CD4-positive, alpha-beta T cell treated with Interleukin-4 for 1 hour (primary cell): ENCODE measurements around the gene ABLIM2.
"Not testable (repeated sequence)": the region's sequence is repeated elsewhere in the genome, so short reads cannot be mapped to it uniquely, and the experiment has no call there.

ENCODE experiments used
- DNase-seq, 2 donors: peaks; one replicate each; pipeline ENCODE4 v3.0.0-alpha.2; 2020 to 2022

ABLIM2 gene

GRCh38 chr4:8155660-8156421 lies 2.8 kb downstream of the ABLIM2 start:
- no peak for DNase-seq

DNA sequence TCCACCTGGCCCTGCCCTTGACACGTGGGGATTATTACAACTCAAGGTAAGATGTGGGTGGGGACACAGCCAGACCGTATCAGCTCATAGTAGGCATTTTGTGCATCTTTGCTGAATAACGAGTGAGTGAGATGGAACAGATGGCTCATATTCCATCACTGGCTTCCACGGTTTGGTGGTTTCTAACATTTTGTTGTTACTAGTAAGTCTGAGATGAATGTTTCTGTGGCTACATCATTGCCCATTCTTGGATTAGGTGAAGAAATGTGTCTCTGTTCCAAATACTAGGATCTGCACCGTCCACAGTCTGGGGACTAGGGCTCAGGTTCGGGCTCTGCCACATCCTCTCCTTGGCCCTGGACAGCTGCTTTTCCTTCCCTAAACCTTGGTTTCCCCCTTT lies 3.6 kb downstream of the ABLIM2 start:
- no peak for DNase-seq

DNA sequence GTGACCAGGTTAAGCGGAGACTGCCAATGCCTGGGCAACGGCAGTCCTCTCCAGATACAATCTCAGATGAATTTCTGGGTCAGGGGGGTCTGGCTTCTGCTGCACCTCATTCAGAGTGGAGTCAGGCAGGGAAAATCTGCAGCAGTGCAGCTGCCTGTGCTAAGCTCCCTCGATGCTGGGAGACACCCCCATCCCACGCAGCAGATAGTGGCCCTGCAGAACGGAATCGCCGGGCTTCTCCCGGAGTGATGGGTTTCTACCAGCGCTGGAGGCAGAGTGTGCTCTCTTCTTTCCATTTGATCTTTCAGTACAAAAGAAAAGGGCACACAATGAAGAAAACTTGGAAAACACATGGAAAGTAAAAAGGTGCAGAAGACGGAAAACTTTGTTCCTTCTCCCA lies 5.2 kb downstream of the ABLIM2 start:
- DNase-seq, result no peak

- no peak for DNase-seq
These were observed 5.8 kb downstream of the ABLIM2 start for GRCh38 chr4:8152865-8153257.

DNA sequence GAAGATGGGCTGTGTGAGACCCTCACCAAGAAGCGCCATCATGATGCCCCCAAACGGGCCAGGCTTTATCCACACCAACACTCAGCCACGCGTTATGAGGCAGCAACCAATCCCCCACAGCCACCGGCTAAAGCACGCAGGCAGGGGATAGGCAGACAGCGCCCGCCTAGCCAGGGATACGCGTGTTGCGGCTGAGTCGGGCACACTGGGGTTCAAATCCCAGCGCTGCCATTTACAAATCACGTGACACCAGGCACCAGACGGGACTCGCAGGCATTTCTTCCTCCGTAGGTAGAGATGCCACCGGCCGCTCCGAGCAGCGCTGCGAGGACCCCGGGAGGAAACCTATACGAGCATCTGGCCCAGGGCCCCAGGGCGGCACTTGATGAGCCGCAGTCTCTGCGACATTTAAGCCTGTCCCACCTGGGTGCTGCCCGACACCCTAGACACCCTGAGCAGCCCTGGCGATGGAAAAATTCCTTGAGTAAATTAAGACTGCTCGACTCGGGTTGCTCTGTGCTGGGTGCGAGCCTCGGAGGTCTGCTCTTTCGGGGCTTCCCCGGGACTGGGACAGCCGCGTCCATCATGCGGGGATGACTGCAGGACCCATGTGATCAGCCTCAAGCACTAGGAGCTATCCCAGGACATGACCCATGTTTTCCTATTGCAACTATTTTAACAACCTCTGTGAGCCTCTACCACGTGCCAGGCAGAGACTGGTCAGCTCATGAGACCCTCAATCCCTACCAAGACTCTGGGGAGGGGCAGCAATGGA lies 6.3 kb downstream of the ABLIM2 start:
- DNase-seq, result no peak

DNA sequence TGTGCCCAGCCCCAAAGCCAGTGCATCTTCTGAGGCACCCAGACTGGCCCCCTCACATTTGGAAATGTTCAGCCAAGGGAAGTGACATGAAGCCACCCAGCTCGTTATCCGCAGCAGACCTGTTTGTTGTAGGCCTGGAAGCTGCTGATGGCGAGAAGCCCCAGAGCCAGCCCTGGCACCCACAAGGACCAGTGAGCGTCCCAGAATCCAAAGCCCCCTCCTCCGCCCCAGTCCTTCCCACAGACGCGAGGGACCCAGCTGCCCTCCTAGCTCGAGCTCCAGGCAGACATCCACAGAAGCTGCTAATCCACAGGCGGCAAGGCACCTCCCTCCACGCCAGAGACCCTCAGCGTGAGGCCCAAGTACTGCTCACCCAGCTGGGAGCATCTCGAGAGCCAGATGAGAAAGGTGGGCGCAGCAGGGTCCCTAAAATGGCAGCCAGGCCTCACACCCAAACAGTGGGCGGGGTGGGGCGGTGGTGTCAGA lies 7.4 kb downstream of the ABLIM2 start:
- no peak for DNase-seq

DNA sequence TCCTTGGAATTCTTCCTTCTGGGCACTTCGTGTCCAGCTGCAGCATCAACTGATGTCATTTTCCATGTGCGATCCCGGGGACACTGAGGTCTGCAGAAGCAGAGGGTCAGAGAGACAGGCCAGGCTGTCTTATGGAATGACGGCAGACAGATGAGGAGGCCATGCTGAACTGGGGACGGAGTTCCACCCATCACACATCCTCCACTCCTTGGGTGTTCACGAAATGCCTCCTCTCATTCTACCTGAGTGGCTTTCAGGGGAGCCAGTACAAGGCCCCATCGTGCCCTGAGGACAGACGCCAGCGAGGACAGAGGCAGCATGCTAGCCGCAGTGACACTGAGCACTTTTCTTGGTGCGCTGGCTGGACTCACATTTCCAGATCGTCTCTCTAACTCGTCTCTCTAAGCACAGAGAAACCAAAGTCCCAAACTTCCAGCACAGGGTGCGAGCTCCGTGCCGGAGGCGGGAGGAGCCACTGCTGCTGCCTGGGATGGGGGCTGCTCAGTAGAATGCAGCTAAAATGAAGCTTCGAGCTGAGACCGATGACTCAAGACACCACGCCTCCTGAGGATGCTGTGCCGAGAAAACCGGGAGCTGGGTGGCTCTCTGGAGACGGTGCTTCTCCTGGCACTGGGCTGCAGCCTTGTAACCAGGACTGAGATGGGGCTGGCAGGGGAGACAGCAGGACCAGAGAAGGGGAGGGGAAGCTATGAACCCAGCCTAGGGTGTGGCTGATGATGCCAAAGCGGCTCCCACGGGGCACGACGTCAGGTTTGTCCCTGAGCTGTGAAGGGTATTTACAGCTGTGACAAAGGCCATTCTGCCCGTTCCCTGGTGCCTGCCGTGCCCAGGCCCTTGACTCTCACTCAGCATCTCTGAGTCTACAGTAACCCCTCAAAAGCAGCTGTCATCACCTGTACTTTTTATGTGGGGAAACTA lies 8.2 kb downstream of the ABLIM2 start:
- DNase-seq, result no peak

DNA sequence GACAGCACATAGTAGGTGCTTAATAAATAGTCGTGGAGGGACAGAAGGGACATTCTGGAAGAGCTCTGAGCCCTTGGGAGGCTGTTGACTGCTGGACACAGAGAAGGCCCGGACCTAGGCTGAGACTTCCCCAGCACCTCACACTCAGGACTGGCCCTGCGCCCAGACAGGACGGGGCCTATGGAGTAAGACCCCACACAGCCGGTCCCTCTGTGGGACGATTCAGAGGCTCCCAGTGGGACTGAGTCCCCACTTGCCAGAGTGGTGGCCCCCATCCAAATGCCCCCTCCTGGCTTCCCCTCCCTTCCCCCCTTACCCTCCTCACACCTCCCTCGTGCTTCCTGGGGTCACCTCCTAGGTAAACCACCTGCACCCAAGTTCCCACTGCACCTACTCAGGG lies 8.9 kb downstream of the ABLIM2 start:
- no peak for DNase-seq

- no peak for DNase-seq
These were observed 9.7 kb downstream of the ABLIM2 start for GRCh38 chr4:8148785-8149435.

DNA sequence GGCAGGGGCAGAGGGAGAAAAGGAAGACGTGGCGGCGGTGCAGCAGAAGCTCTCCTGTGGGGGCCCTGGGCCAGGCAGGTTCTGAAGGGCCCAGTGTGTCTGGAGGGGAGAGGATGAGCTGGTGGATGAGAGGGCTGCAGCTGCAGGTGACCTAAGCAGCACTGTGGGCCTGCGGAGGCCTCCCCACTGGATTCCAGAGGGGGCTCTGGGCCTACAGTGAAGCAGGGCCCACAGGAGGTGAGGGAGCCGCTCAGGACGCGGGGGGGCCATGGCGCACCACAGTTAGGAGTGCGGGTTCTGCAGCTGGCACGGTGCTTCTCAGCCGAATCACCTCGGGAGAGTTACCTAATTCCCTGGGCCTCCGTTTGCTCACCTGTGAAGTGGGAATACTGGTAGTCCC lies 10.5 kb downstream of the ABLIM2 start:
- DNase-seq, result no peak

GRCh38 chr4:8147231-8147970 lies 11.2 kb downstream of the ABLIM2 start:
- no peak for DNase-seq

DNA sequence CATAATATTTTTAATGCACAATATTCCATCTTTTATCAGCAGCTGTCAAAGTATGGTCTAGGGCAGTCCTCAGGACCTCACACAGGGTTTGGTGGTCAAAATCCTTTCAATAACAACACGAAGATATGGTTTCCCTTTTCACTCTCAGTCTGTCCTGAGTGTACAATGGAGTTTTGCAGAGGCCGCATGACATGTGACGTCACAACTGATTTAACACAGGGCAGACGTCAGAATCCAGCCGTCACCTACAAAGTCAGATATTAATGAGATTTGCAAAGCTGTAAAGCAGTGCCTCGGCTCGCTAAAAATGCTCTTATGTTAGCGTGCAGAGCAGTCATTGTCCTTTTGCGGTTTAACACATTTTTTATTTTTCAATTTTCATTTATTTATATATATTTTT lies 12.5 kb downstream of the ABLIM2 start:
- no peak for DNase-seq

DNA sequence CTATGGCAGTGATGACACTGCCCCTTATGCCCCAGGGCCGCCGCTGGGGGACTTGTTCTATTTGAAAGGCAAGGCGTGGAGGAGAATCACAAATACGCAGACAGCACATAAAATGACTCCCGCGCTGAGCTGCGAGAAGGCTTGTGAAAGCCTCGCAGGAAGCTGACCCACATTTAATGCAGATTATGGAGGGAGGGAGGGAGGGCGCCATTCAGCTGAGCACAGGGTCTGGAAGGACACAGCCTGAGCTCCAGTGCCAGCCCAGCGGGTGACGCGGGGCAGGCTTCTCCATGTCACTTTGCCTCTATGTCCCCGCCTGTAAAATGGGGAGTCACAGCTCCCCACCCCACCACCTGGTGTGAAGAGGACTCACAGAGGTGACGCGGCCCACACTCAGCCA lies 14.3 kb downstream of the ABLIM2 start:
- no peak for DNase-seq

DNA sequence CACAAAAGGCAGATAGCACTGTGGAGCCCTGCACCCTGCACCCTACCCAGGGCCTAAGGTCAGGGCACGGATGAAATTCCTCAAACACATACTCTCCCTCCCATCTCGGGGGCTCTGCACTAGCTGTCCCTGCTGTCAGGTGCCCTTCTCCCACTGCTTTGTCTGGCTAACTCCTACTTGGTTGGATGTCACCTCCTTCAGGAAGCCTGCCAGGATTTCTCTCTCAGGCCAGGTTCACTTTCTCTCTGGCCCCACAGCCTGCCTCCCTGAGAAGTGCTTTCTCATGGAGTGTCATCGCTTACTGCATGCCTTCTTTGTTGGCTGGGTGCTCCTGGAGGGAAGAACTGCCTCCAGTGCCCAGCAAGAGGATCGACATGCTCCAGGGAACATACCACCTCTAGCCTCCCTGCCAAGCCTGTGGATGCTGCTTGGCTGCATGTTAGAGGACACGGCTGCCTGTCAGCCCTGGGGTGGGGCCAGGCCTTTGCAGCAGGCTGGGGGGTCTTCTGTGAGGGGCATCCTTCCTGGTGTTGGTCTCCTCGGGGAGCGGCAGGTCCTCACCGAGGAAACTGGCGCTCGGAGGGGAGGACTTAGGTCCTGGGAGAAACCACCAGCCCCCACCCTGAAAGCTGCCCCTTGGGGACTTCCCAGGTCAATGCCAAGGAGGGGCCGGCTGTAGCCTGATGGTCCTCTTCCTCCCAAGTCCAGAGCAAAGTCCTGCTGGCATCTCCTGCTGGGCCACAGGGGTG lies 15.0 kb downstream of the ABLIM2 start:
- DNase-seq, result no peak

DNA sequence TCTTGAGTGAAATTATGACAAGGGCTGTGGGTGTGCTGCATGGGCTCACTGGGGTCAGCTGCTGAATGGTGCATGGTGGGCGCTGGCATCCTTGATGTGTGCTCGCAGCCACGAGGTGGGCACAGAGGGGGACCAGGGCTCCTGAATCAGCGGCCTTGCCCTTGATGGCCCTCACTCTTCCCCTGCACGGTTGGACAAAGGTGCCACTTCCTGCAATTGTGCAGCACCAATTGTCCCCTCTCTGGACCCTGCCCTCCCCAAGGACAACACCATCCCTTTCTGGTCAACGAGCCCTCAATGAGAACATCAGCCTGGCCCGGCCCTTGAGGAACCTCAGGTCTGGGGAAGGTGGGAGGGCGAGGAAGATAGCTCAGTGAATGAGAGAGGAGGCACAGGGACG lies 16.1 kb downstream of the ABLIM2 start:
- no peak for DNase-seq

DNA sequence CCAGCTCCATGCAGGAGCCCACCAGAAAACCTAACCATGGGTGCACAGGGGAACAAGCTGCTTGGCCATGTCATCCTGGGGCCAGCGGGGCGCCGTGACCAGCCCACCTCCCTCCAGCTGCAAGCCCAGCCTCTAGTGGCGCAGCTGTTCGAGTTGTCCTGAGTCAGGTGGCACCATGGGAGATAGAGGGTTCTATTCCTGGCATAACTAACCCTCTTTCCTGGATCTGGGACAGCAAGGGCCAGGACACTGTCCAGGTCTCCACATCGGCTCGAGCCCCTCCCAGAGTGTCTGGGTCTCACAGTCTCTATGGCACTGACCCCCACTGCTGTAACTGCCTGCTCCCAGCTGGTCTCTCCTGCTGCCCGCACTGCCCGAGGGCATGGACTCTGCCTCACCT lies 16.7 kb downstream of the ABLIM2 start:
- DNase-seq, result no peak

DNA sequence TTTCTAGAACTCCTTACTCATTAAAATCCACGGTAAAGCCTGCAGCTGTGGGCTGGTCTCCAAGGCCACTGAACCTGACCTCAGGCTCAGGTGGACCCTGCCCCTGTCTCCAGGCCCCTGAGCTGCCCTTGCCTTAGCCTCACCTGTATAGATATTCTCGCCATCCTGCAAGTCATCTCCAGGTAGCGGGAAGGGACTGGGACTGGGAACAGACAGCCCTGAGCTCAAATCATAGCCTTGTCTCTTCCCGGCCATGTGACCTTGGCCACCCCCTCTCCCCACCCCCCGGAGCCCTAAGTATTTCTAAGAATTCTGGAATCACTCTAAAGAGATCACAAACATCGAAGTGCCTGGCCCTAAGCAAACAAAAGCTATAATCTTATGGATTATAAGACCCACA lies 17.7 kb downstream of the ABLIM2 start:
- DNase-seq, result no peak

- not testable (repeated sequence) for DNase-seq
These were observed 18.9 kb downstream of the ABLIM2 start for GRCh38 chr4:8139726-8140125.

- DNase-seq, result no peak
These were observed 21.5 kb downstream of the ABLIM2 start for GRCh38 chr4:8136972-8137710.

GRCh38 chr4:8136529-8136928 lies 22.1 kb downstream of the ABLIM2 start:
- no peak for DNase-seq
